Activated naive CD4-positive, alpha-beta T cell treated with anti-CD3 and anti-CD28 coated beads for 36 hours (primary cell): ENCODE data around the gene KIRREL3. TPM values are rescaled to one million over a fixed set of nuclear protein-coding genes. Genes with fewer than 3 reads are reported as not detected.

Experiments
- CTCF ChIA-PET: fragments of 350-600 bp; sonication (Branson Sonifier 250); formaldehyde crosslinking; loops from one replicate; lab custom pipeline; 2021; ENCODE audit warnings: antibody characterized with exemption; lab: Charles Lee
- DNase-seq: peaks from one replicate; pipeline ENCODE4 v3.0.0-alpha.2; 2020
- H3K27ac Mint-ChIP-seq: one replicate; pipeline ENCODE4 v1.8.0; 2021; ENCODE audit warnings: mild to moderate bottlenecking, mixed read lengths
- H3K27me3 Mint-ChIP-seq: one replicate; pipeline ENCODE4 v1.8.0; 2021; ENCODE audit warnings: low read depth, mixed read lengths
- H3K36me3 Mint-ChIP-seq: one replicate; pipeline ENCODE4 v1.8.0; 2021; ENCODE audit warnings: low read depth, mixed read lengths
- H3K4me1 Mint-ChIP-seq: one replicate; pipeline ENCODE4 v1.8.0; 2021; ENCODE audit warnings: low read depth, mixed read lengths
- H3K4me3 Mint-ChIP-seq: one replicate; pipeline ENCODE4 v1.8.0; 2021; ENCODE audit warnings: mild to moderate bottlenecking, moderate library complexity, mixed read lengths
- H3K9me3 Mint-ChIP-seq: one replicate; pipeline ENCODE4 v1.8.0; 2021; ENCODE audit warnings: mixed read lengths
- intact Hi-C: fragments of 100-400 bp; cut with micrococcal nuclease; formaldehyde crosslinking; loops from one replicate; pipeline ENCODE4 v1.15.1; 2023
- total RNA-seq, 2 experiments: library from RNA; stranded (reverse); gene quantifications; one replicate each; pipeline ENCODE4 v1.2.3, GENCODE V29; 2021

Gene KIRREL3
- total RNA-seq, 2 experiments from 2014 or later: not detected

DNA sequence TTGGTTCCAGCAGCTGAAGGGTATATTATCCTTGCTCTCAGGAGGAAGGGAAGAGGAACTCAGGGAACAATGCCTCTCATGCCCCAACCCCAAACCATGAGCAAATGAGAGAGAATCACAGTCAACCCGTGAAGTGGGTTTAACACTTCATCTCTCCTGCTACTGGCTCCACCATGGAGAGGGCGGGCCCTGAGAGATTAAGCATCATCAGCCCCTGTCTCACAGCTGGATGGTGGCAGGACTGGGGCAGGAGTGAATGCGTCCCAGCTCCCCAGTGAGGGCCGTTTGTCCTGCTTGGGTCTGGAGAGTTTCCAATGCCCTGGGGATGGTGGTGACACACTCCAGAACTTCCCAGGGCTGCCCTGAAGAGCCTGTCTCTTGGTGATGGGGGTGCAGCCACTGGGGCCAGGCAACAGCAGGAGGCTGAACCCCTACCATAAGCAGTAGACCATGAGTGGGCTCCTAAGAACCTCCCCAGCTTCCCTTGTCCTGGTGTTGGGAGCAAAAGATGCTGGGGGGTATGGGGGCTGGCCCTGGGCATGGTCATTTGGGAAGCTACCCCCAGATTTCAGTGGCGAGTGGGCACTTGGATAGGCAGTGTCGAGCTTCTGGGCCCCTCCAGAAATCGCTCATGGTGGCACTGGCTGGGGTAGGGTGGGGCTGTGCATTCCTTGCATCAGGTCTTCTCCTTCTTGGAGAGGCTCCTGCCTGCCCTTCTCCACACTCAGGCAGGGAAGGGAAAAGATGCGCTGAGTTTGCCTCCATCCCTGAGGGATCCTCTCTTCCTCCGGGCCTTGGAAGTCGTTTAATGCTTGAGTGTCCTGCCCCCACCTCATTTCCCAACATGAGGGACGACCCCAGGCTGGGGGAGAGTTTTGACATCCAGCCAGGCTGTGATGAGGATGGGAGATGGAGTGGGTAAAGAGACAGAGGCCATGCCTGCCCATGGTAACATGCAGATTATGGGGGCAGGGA is 487.5 kb downstream of the KIRREL3 start:
- intact Hi-C loops: no loop called here
- H3K4me1 Mint-ChIP-seq: no peaks in the 10 kb centered on the region
- no peak overlapping the region for H3K4me3 Mint-ChIP-seq
- H3K9me3 Mint-ChIP-seq: no peaks in the 10 kb centered on the region
- CTCF ChIA-PET: no interaction called here
- peaks cover 8% of the 10 kb centered on the region for H3K27me3 Mint-ChIP-seq
- H3K36me3 Mint-ChIP-seq: no peaks in the 10 kb centered on the region
- DNase-seq: no peak
- H3K27ac Mint-ChIP-seq: no peak overlapping the region

GRCh38 chr11:126512251-126512650 is 488.3 kb downstream of the KIRREL3 start:
- CTCF ChIA-PET: no interaction called here
- Mint-ChIP-seq H3K9me3 (no peaks in the 10 kb centered on the region), H3K27me3 (peaks cover 8% of the 10 kb centered on the region), H3K27ac (no peak overlapping the region), H3K4me1 (no peaks in the 10 kb centered on the region), H3K4me3 (no peak overlapping the region), H3K36me3 (no peaks in the 10 kb centered on the region)
- intact Hi-C loops: no loop called here
- no peak for DNase-seq

DNA sequence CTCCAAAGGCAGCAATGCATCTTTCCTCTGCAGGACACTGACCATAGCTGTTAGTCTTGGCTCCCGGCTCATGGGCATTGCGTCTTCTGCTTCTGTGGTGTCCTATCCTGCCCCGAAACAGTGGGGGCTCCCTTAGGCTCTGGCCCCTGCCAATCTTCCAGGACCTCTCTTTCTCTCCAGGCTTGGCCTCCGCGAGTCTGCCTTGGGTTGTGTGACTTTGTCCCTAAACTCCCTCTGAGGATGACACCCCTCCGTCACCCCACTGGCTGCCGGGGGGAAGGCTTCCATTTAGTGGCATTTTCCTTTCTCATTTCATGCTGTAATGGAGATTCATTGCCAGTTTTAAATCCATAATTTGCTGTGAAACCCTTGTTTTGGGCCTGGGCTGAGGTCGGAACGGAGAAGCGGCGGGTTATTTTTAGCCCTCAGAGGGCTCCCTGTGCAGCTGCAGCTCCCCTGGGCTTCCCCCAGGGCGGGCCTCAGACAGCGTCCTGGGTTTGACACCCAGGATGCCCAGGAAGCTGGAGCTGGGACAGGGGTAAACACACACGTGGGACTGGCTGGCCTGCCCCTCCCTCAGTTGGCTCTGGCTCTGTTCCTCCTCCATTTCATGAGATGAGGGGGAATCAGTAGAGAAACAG is 489.0 kb downstream of the KIRREL3 start:
- Mint-ChIP-seq H3K36me3 (no peaks in the 10 kb centered on the region), H3K27ac (no peak overlapping the region), H3K4me3 (no peak overlapping the region), H3K27me3 (peaks cover 8% of the 10 kb centered on the region), H3K9me3 (peaks cover 4% of the 10 kb centered on the region), H3K4me1 (no peaks in the 10 kb centered on the region)
- intact Hi-C loops: no loop called here
- DNase-seq: no peak
- CTCF ChIA-PET: no interaction called here

DNA sequence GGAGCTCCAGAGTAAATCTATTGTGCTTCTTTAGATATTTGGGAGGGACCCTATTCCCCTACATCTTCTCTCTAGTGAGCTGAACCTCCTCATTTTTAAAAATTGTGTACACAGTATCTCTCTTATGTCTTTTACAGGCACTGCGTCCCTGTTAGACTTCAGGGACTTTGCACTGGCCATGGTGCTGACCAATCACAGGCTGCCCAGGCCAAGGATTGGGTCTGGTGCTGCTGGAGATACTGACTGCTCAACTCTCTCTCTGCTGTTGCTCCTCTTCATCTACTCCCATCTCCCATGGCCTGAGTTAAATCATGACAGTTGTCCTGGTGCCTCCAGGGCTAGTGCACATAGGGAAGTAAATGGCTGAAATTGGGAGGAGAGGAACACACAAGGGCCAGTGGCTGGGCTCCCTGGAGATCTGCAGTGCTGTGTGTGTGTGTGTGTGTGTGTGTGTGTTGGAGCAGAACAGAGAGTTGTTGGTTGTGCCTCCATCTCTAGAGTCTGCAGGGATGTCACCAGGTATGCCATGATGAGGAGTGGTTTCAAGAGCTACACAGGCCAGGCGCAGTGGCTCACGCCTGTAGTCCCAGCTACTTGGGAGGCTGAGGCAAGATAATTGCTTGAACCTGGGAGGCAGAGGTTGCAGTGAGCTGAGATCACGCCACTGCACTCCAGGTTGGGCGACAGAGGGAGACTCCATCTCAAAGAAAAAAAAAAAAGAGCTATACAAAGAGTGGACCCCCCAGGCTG is 489.8 kb downstream of the KIRREL3 start:
- no peak overlapping the region for H3K27ac Mint-ChIP-seq
- intact Hi-C loops: no loop called here
- H3K27me3 Mint-ChIP-seq: peaks cover 8% of the 10 kb centered on the region
- CTCF ChIA-PET: no interaction called here
- peaks cover 4% of the 10 kb centered on the region for H3K9me3 Mint-ChIP-seq
- H3K4me1 Mint-ChIP-seq: no peaks in the 10 kb centered on the region
- DNase-seq: no peak
- H3K4me3 Mint-ChIP-seq: no peak overlapping the region
- H3K36me3 Mint-ChIP-seq: no peaks in the 10 kb centered on the region

- no peak for DNase-seq
- CTCF ChIA-PET: no interaction called here
- intact Hi-C loops: no loop called here
- Mint-ChIP-seq H3K9me3 (peaks cover 9% of the 10 kb centered on the region), H3K27me3 (peaks cover 15% of the 10 kb centered on the region), H3K36me3 (no peaks in the 10 kb centered on the region), H3K4me3 (no peak overlapping the region), H3K27ac (no peak overlapping the region), H3K4me1 (no peaks in the 10 kb centered on the region)
Measured at GRCh38 chr11:126507646-126508045, 492.9 kb downstream of the KIRREL3 start.

DNA sequence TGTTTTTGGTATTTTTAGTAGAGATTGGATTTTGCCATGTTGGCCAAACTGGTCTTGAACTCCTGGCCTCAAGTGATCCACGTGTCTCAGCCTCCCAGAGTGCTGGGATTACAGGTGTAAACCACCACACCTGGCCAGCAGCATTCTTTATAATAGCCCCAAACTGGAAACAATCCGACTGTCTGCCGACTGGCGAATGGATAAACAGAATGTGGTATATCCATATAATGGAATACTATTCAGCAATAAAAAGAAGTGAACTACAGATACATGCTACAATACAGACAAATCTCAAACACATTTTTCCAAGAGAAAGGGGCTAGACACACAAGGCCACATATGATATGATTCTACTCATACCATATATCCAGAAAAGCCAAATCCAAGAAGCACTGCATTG is 493.8 kb downstream of the KIRREL3 start:
- DNase-seq: no peak
- intact Hi-C loops: no loop called here
- Mint-ChIP-seq H3K27ac (no peak overlapping the region), H3K4me3 (no peak overlapping the region), H3K36me3 (no peaks in the 10 kb centered on the region), H3K27me3 (peaks cover 17% of the 10 kb centered on the region), H3K9me3 (peaks cover 9% of the 10 kb centered on the region), H3K4me1 (no peaks in the 10 kb centered on the region)
- CTCF ChIA-PET: no interaction called here

GRCh38 chr11:126502982-126503381 is 497.6 kb downstream of the KIRREL3 start:
- no peak overlapping the region for H3K27ac Mint-ChIP-seq
- intact Hi-C loops: no loop called here
- H3K4me3 Mint-ChIP-seq: no peak overlapping the region
- CTCF ChIA-PET: interaction anchor here (0.6 to 1.0 kb wide), 2 partner anchors 22 to 25 kb away, joined by 3 read pairs; no protein-coding TSS in a partner anchor
- peaks cover 21% of the 10 kb centered on the region for H3K27me3 Mint-ChIP-seq
- H3K4me1 Mint-ChIP-seq: peaks cover 3% of the 10 kb centered on the region
- H3K9me3 Mint-ChIP-seq: peaks cover 9% of the 10 kb centered on the region
- DNase-seq: no peak
- no peaks in the 10 kb centered on the region for H3K36me3 Mint-ChIP-seq

DNA sequence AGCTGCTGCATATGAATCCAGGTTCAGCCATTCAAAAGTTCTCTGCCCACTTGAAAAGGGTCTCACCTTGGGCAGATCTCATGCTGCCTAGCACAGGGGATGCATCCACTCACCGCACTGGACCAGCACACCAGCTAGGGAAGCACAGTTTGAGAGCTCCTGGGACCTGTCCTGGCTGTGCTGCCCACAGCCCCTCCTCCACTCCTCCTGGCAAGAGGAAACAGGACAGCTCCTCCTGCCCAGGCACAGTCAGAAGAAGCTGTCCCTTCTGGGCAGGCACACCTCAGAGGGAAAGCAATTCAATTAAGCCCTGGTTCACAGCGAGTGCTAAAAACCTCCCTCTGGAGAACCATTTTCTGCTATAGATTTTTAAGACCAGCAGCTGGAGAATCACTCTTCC is 498.4 kb downstream of the KIRREL3 start:
- Mint-ChIP-seq H3K4me1 (peaks cover 3% of the 10 kb centered on the region), H3K36me3 (no peaks in the 10 kb centered on the region), H3K27me3 (peaks cover 21% of the 10 kb centered on the region), H3K4me3 (no peak overlapping the region), H3K27ac (no peak overlapping the region), H3K9me3 (peaks cover 9% of the 10 kb centered on the region)
- intact Hi-C loops: no loop called here
- CTCF ChIA-PET: interaction anchor here (0.6 to 1.0 kb wide), 2 partner anchors 21 to 26 kb away, joined by 3 read pairs; no protein-coding TSS in a partner anchor
- DNase-seq: no peak

DNA sequence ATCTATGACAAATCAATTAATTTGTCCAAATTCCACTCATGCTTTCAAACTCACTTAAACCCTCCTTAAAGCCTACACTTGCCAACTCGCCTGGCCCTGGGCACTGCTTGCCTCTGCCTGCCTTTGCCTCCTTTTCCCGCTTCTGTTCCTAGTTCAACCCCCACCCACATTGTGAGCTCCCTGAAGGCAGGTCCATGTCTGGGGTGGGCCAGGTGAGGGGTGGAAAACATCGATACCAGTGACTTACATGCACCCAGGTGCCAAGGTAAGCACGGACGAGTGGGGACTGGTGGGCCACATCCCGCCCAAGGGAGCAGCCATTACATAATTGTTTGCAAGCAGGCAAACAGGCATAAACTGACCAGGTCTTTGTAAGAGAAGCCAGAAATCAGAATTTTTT is 498.9 kb downstream of the KIRREL3 start:
- Mint-ChIP-seq H3K4me3 (no peak overlapping the region), H3K36me3 (no peaks in the 10 kb centered on the region)
- no peak for DNase-seq

GRCh38 chr11:126500981-126501380 is 499.6 kb downstream of the KIRREL3 start:
- Mint-ChIP-seq H3K4me1 (peaks cover 3% of the 10 kb centered on the region), H3K9me3 (peaks cover 5% of the 10 kb centered on the region), H3K36me3 (no peaks in the 10 kb centered on the region), H3K27me3 (peaks cover 21% of the 10 kb centered on the region), H3K4me3 (no peak overlapping the region), H3K27ac (no peak overlapping the region)
- intact Hi-C loops: no loop called here
- CTCF ChIA-PET: no interaction called here
- DNase-seq: no peak

More for the DNA sequence above, 498.9 kb downstream of the KIRREL3 start:
- CTCF ChIA-PET: interaction anchor here (0.7 kb wide), 1 partner anchor 21 kb away, joined by 4 read pairs; no protein-coding TSS in a partner anchor
- intact Hi-C loops: no loop called here
- H3K27me3 Mint-ChIP-seq: peaks cover 21% of the 10 kb centered on the region
- H3K4me1 Mint-ChIP-seq: peaks cover 3% of the 10 kb centered on the region
- peaks cover 5% of the 10 kb centered on the region for H3K9me3 Mint-ChIP-seq
- H3K27ac Mint-ChIP-seq: no peak overlapping the region

- Mint-ChIP-seq H3K36me3 (no peaks in the 10 kb centered on the region), H3K4me1 (peaks cover 3% of the 10 kb centered on the region), H3K27ac (no peak overlapping the region), H3K4me3 (no peak overlapping the region), H3K27me3 (peaks cover 18% of the 10 kb centered on the region), H3K9me3 (peaks cover 2% of the 10 kb centered on the region)
- DNase-seq: no peak
- CTCF ChIA-PET: no interaction called here
- intact Hi-C loops: no loop called here
Measured at GRCh38 chr11:126499131-126499752, 501.3 kb downstream of the KIRREL3 start.

DNA sequence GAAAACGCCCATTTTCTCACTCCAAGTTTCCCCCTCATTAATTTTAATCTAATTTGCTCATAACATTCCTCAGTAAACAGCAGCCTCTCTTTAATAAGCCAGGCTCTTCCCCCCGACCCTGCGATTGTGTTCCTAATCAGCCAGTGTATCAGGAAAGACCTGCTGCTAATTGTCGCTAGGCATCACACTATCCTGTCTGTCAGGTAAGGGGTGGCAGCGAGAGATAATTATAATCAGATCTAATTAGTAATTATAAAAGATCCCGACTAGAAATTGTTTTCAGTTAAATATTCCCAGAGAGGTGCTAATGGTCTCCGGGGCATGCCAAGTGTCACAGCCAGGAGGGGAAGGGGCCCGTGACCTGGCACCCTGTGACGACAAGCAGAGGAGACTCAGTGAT is 502.3 kb downstream of the KIRREL3 start:
- Mint-ChIP-seq H3K27me3 (peaks cover 14% of the 10 kb centered on the region), H3K9me3 (no peaks in the 10 kb centered on the region), H3K36me3 (no peaks in the 10 kb centered on the region), H3K4me3 (no peak overlapping the region), H3K4me1 (peaks cover 3% of the 10 kb centered on the region), H3K27ac (no peak overlapping the region)
- DNase-seq: no peak
- CTCF ChIA-PET: no interaction called here
- intact Hi-C loops: no loop called here
